H1 (cell line): ENCODE results near the gene LPIN2. TPM values are rescaled to one million over a fixed set of nuclear protein-coding genes. Genes with fewer than 3 reads are reported as not detected.
"Not testable (repeated sequence)": the region's sequence is repeated elsewhere in the genome, so short reads cannot be mapped to it uniquely, and the experiment has no call there.

Source experiments
- CTCF ChIA-PET: fragments of 300-600 bp; sonication (Branson Sonifier 250); formaldehyde crosslinking; loops from one replicate; lab custom pipeline; 2021; ENCODE audit not compliant: partially characterized antibody; lab: Charles Lee
- POLR2A ChIA-PET: fragments of 300-600 bp; sonication (Branson Sonifier 250); formaldehyde crosslinking; loops from one replicate; lab custom pipeline; 2021; ENCODE audit warnings: inconsistent platforms; ENCODE audit not compliant: partially characterized antibody; lab: Charles Lee
- DNase-seq, 2 experiments: peaks; one replicate each; pipeline versions ENCODE4 v3.0.0 to v3.0.0-alpha.2; 2010 to 2022; ENCODE audit warnings: low spot score in 2 of 2, low read depth in 1 of 2, mixed read lengths in 1 of 2
- FAIRE-seq: peaks from 2 replicates; lab custom pipeline; 2011; peaks lifted over from hg19 to GRCh38; lab: Jason Lieb, UNC
- H2AFZ ChIP-seq: 2 replicates; pipeline ENCODE4 v1.8.1; 2012; ENCODE audit warnings: low read length, inconsistent platforms
- H2AK5ac ChIP-seq: 2 replicates; pipeline ENCODE4 v1.6.1; 2013; ENCODE audit warnings: low read depth, low read length
- H2BK120ac ChIP-seq: replicated peaks from 2 replicates; pipeline ENCODE3; 2013; ENCODE audit warnings: low read depth, low read length, inconsistent platforms
- H2BK12ac ChIP-seq: 2 replicates; pipeline ENCODE4 v1.6.1; 2013; ENCODE audit warnings: low read depth, low read length
- H2BK15ac ChIP-seq: 2 replicates; pipeline ENCODE4 v1.6.1; 2013; ENCODE audit warnings: low read length
- H2BK20ac ChIP-seq: 2 replicates; pipeline ENCODE4 v1.6.1; 2013; ENCODE audit warnings: low read length
- H2BK5ac ChIP-seq: 2 replicates; pipeline ENCODE4 v1.6.1; 2013; ENCODE audit warnings: low read depth, low read length
- H3K14ac ChIP-seq: 2 replicates; pipeline ENCODE4 v1.6.1; 2013; ENCODE audit warnings: inconsistent platforms; ENCODE audit not compliant: insufficient read length
- H3K18ac ChIP-seq: 2 replicates; pipeline ENCODE4 v1.6.1; 2013; ENCODE audit warnings: low read length; ENCODE audit errors: extremely low read depth
- H3K23ac ChIP-seq: 2 replicates; pipeline ENCODE4 v1.6.1; 2013; ENCODE audit warnings: inconsistent platforms; ENCODE audit not compliant: insufficient read length
- H3K23me2 ChIP-seq: 2 replicates; pipeline ENCODE4 v1.6.1; 2013; ENCODE audit warnings: low read depth, low read length
- H3K27ac ChIP-seq: 2 replicates; pipeline ENCODE4 v1.6.1; 2011; ENCODE audit warnings: low read depth, low read length, inconsistent platforms
- H3K27me3 ChIP-seq, 4 experiments: replicated peaks in 1 of 4; 1 replicate in 1 of 4; 2 replicates in 3 of 4; pipeline versions ENCODE4 v1.6.1 to v1.8.1; 2011 to 2013; ENCODE audit warnings: low read length in 3 of 4, mild to moderate bottlenecking in 3 of 4, inconsistent platforms in 2 of 4, mixed read lengths in 2 of 4, moderate library complexity in 1 of 4; ENCODE audit not compliant: control insufficient read depth in 3 of 4, insufficient read depth in 3 of 4; ENCODE audit errors: extremely low read depth in 1 of 4
- H3K36me3 ChIP-seq, 4 experiments: 2 replicates each; pipeline versions ENCODE4 v1.6.1 to v1.8.1; 2011 to 2013; ENCODE audit warnings: mild to moderate bottlenecking in 4 of 4, low read length in 3 of 4, moderate library complexity in 2 of 4, control low read depth in 1 of 4, inconsistent platforms in 1 of 4; ENCODE audit not compliant: insufficient read depth in 4 of 4, control insufficient read depth in 2 of 4
- H3K4ac ChIP-seq: replicated peaks from 2 replicates; pipeline ENCODE3; 2013; ENCODE audit warnings: low read length, low read depth, mixed read lengths, inconsistent platforms; ENCODE audit not compliant: insufficient read length
- H3K4me1 ChIP-seq, 4 experiments: replicated peaks in 1 of 4; 1 replicate in 1 of 4; 2 replicates in 3 of 4; pipeline versions ENCODE4 v1.6.1 to v1.8.1; 2011 to 2013; ENCODE audit warnings: low read length in 3 of 4, inconsistent platforms in 2 of 4, mixed read lengths in 1 of 4; ENCODE audit not compliant: insufficient read depth in 4 of 4, control insufficient read depth in 3 of 4
- H3K4me2 ChIP-seq, 2 experiments: 2 replicates each; pipeline versions ENCODE4 v1.6.1 to v1.8.1; 2011 to 2013; ENCODE audit warnings: low read depth in 2 of 2, low read length in 2 of 2, control low read depth in 1 of 2, inconsistent platforms in 1 of 2, mild to moderate bottlenecking in 1 of 2; ENCODE audit not compliant: insufficient read depth in 1 of 2
- H3K4me3 ChIP-seq, 4 experiments: fragments of 200-600, 300-600 bp in 1 of 4; sonication (generic), shearing (Covaris generic), sonication (Bioruptor Twin) in 1 of 4; 2 replicates each; pipeline versions ENCODE4 v1.5.1 to v1.8.1; 2011 to 2016; ENCODE audit warnings: low read length in 4 of 4, low read depth in 3 of 4, control low read depth in 2 of 4, inconsistent platforms in 2 of 4, mild to moderate bottlenecking in 2 of 4, mixed read lengths in 1 of 4, moderate library complexity in 1 of 4; ENCODE audit not compliant: insufficient read depth in 2 of 4; ENCODE audit errors: extremely low read depth in 1 of 4
- H3K56ac ChIP-seq: replicated peaks from 2 replicates; pipeline ENCODE3; 2013; ENCODE audit warnings: low read depth, mild to moderate bottlenecking, mixed read lengths, low read length, inconsistent platforms; ENCODE audit not compliant: insufficient read length
- H3K79me1 ChIP-seq: 2 replicates; pipeline ENCODE4 v1.6.1; 2013; ENCODE audit warnings: low read depth, low read length, control low read depth
- H3K79me2 ChIP-seq, 2 experiments: 2 replicates each; pipeline versions ENCODE4 v1.6.1 to v1.8.1; 2012 to 2013; ENCODE audit warnings: low read length in 2 of 2, mild to moderate bottlenecking in 2 of 2, inconsistent platforms in 1 of 2; ENCODE audit not compliant: insufficient read depth in 2 of 2, control insufficient read depth in 1 of 2
- H3K9ac ChIP-seq, 4 experiments: replicated peaks in 1 of 4; 1 replicate in 1 of 4; 2 replicates in 3 of 4; pipeline versions ENCODE4 v1.6.1 to v1.8.1; 2011 to 2013; ENCODE audit warnings: low read depth in 3 of 4, low read length in 3 of 4, control low read depth in 2 of 4, mild to moderate bottlenecking in 2 of 4, moderate library complexity in 2 of 4, inconsistent platforms in 1 of 4; ENCODE audit errors: extremely low read depth in 1 of 4
- H3K9me3 ChIP-seq, 2 experiments: 2 replicates each; pipeline versions ENCODE4 v1.6.1 to v1.8.1; 2012 to 2013; ENCODE audit warnings: mild to moderate bottlenecking in 2 of 2, moderate library complexity in 2 of 2, control low read depth in 1 of 2, inconsistent platforms in 1 of 2, low read depth in 1 of 2, low read length in 1 of 2, mixed read lengths in 1 of 2; ENCODE audit not compliant: insufficient read depth in 2 of 2
- H4K20me1 ChIP-seq, 2 experiments: replicated peaks in 1 of 2; 2 replicates each; pipeline versions ENCODE3 to v1.8.1; 2011 to 2013; ENCODE audit warnings: inconsistent platforms in 2 of 2, low read length in 2 of 2, mild to moderate bottlenecking in 1 of 2; ENCODE audit not compliant: insufficient read depth in 2 of 2, control insufficient read depth in 1 of 2
- H4K5ac ChIP-seq: 2 replicates; pipeline ENCODE4 v1.6.1; 2013; ENCODE audit warnings: low read length, low read depth, mixed read lengths, inconsistent platforms; ENCODE audit not compliant: insufficient read length
- H4K8ac ChIP-seq: 2 replicates; pipeline ENCODE4 v1.8.0; 2013; ENCODE audit warnings: mild to moderate bottlenecking, moderate library complexity, low read length, inconsistent platforms; ENCODE audit not compliant: insufficient read depth; ENCODE audit errors: extremely low read depth
- H4K91ac ChIP-seq: replicated peaks from 2 replicates; pipeline ENCODE3; 2013; ENCODE audit warnings: low read length, mixed read lengths, inconsistent platforms; ENCODE audit not compliant: insufficient read length
- WGBS, 2 experiments: shearing (Covaris generic) in 1 of 2; methylation state at CpG; one replicate each; pipeline versions ENCODE4 v1.1.6 to v1.1.7; 2013 to 2015; ENCODE audit warnings: low lambda C conversion rate in 2 of 2, mixed read lengths in 2 of 2, inconsistent platforms in 1 of 2, low coverage in 1 of 2, missing lambda C conversion rate in 1 of 2; ENCODE audit not compliant: insufficient replicate concordance in 2 of 2, insufficient coverage in 1 of 2, insufficient read length in 1 of 2; ENCODE audit errors: extremely low coverage in 1 of 2, missing lambda C conversion rate in 1 of 2; 5-methylcytosine and 5-hydroxymethylcytosine counted together
- polyA plus RNA-seq, 7 experiments: library from polyadenylated mRNA; depleted of rRNA in 3 of 7; stranded (reverse) in 5 of 7; unstranded in 2 of 7; fragments of >200 nt in 5 of 7; fragments of 200-250 nt in 2 of 7; gene quantifications; 1 replicate in 5 of 7; 2 replicates in 1 of 7; 4 replicates in 1 of 7; pipeline versions ENCODE4 v1.2.1 to v1.2.3, GENCODE V29; 2011 to 2013; ENCODE audit warnings: missing spikeins in 2 of 7, mixed read lengths in 2 of 7
- total RNA-seq: library from RNA; stranded (reverse); fragmentation: NEBNext Ultra II Directional; extraction: Animal tissue kit (Norgen Biotek cat#: 25700); gene quantifications from 2 replicates; pipeline ENCODE4 v1.2.1, GENCODE V29; 2021

The LPIN2 gene
- total and polyA plus RNA-seq, 2 of the 8 experiments (the other 6 are each of a cell fraction or from before 2014, with no cell fraction given) = 7.4 to 14.2 TPM

DNA sequence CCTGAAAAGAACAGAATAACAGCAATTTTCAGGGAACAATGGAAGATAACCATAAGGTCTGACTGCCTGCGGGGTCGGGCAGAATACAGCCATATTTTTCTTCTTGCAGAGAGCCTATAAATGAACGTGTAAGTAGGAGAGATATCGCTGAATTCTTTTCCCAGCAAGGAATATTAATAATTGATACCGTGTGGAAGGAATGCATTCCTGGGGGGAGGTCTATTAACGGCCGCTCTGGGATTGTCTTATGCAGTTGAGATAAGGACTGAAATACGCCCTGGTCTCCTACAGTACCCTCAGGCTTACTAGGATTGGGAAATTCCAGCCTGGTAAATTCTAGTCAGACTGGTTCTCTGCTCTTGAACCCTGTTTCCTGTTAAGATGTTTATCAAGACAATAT lies 9.2 kb downstream of the LPIN2 start:
- H2AK5ac ChIP-seq, DNase-seq, H2BK20ac ChIP-seq, H4K5ac ChIP-seq, H2BK12ac ChIP-seq, H3K4me3 ChIP-seq, H3K56ac ChIP-seq, H3K23me2 ChIP-seq, H3K4ac ChIP-seq, H3K14ac ChIP-seq, H4K20me1 ChIP-seq, H3K27ac ChIP-seq, H4K91ac ChIP-seq, H2BK5ac ChIP-seq, H3K27me3 ChIP-seq, H3K4me1 ChIP-seq, H4K8ac ChIP-seq, H2AFZ ChIP-seq, H2BK120ac ChIP-seq, H3K36me3 ChIP-seq, H3K9ac ChIP-seq, H3K4me2 ChIP-seq, H3K18ac ChIP-seq, H3K23ac ChIP-seq, POLR2A ChIA-PET, H2BK15ac ChIP-seq, FAIRE-seq, H3K79me1 ChIP-seq: not testable (repeated sequence)
- 89% methylated on average over 8 of the region's 8 CpGs; no CpG with 5 or more reads in 1 of the 2 experiments for WGBS, 2 experiments
- peaks cover 7 to 11% of the 10 kb centered on the region in 2 experiments; a peak in 3 of 4 replicates for H3K9me3 ChIP-seq
- peaks cover 3 to 80% of the 10 kb centered on the region in 2 experiments; a peak in 2 of 4 replicates for H3K79me2 ChIP-seq
- CTCF ChIA-PET = interaction anchor here (1.1 to 1.4 kb wide), 3 partner anchors 8 to 17 kb away, joined by 3 to 8 read pairs (median 3); no protein-coding TSS in a partner anchor
